Measurements from ENCODE around the gene P2RY2. TPM values are rescaled to one million over a fixed set of nuclear protein-coding genes. Genes with fewer than 3 reads are reported as not detected.

P2RY2 gene
- total RNA-seq, 2 donors from 2014 or later: 2.0 to 2.1 TPM

- H3K4me3 ChIP-seq: no peak overlapping the region
- 82% methylated on average over 3 of the region's 3 CpGs for WGBS, 2 donors
- TF ChIP-seq, protein P1, sequence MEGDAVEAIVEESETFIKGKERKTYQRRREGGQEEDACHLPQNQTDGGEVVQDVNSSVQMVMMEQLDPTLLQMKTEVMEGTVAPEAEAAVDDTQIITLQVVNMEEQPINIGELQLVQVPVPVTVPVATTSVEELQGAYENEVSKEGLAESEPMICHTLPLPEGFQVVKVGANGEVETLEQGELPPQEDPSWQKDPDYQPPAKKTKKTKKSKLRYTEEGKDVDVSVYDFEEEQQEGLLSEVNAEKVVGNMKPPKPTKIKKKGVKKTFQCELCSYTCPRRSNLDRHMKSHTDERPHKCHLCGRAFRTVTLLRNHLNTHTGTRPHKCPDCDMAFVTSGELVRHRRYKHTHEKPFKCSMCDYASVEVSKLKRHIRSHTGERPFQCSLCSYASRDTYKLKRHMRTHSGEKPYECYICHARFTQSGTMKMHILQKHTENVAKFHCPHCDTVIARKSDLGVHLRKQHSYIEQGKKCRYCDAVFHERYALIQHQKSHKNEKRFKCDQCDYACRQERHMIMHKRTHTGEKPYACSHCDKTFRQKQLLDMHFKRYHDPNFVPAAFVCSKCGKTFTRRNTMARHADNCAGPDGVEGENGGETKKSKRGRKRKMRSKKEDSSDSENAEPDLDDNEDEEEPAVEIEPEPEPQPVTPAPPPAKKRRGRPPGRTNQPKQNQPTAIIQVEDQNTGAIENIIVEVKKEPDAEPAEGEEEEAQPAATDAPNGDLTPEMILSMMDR (IDR thresholded peaks at IDR 0.05): no peak
- TF ChIP-seq POLR2A (IDR thresholded peaks at IDR 0.05): no peak
- no peaks in the 10 kb centered on the region for H3K36me3 ChIP-seq (replicated peaks in 1 of 2; ENCODE audit: insufficient read depth in 1 of 2, low read depth in 2 of 2)
- DNase-seq (no peak), ATAC-seq (no peak)
- intact Hi-C loops (cut with DNase I): no loop called here
- no peaks in the 10 kb centered on the region for H3K9me3 ChIP-seq
- H3K27ac ChIP-seq: no peak overlapping the region
- peaks cover 4% of the 10 kb centered on the region for H3K4me1 ChIP-seq
- H3K27me3 ChIP-seq: peaks cover 0 to 6% of the 10 kb centered on the region in 2 donors
Measured at GRCh38 chr11:73259406-73260126, 41.5 kb downstream of the P2RY2 start.

- no peaks in the 10 kb centered on the region for H3K9me3 ChIP-seq
- peaks cover 5% of the 10 kb centered on the region for H3K4me1 ChIP-seq
- no peak for DNase-seq
- H3K36me3 ChIP-seq (replicated peaks in 1 of 2; ENCODE audit: insufficient read depth in 1 of 2, low read depth in 2 of 2): no peaks in the 10 kb centered on the region
- H3K27me3 ChIP-seq: peaks cover 0 to 9% of the 10 kb centered on the region in 2 donors
- no peak overlapping the region for H3K4me3 ChIP-seq
- H3K27ac ChIP-seq: no peak overlapping the region
- TF ChIP-seq, protein P1 (IDR thresholded peaks at IDR 0.05): no peak
- no peak for TF ChIP-seq POLR2A (IDR thresholded peaks at IDR 0.05)
- ATAC-seq: no peak
- intact Hi-C loops (cut with DNase I): no loop called here
Measured at GRCh38 chr11:73260127-73260457, 42.0 kb downstream of the P2RY2 start.

GRCh38 chr11:73262851-73263495 is 44.9 kb downstream of the P2RY2 start:
- no peak for DNase-seq
- WGBS, 2 donors: 64 to 66% methylated on average over 5 of the region's 5 CpGs
- ATAC-seq: no peak

GRCh38 chr11:73263640-73264039 is 45.6 kb downstream of the P2RY2 start:
- Histone ChIP-seq H3K4me3 (no peak overlapping the region), H3K27ac (no peak overlapping the region), H3K27me3 (peaks cover 0 to 9% of the 10 kb centered on the region in 2 donors), H3K9me3 (no peaks in the 10 kb centered on the region), H3K4me1 (peaks cover 5% of the 10 kb centered on the region), H3K36me3 (replicated peaks in 1 of 2; ENCODE audit: insufficient read depth in 1 of 2, low read depth in 2 of 2) (no peaks in the 10 kb centered on the region)
- ATAC-seq (no peak), DNase-seq (no peak)
- WGBS, 2 donors: 65 to 84% methylated on average over 2 of the region's 2 CpGs
- intact Hi-C loops (cut with DNase I): no loop called here
- no peak for TF ChIP-seq POLR2A (IDR thresholded peaks at IDR 0.05)

More at GRCh38 chr11:73262851-73263495, 44.9 kb downstream of the P2RY2 start:
- no peaks in the 10 kb centered on the region for H3K36me3 ChIP-seq (replicated peaks in 1 of 2; ENCODE audit: insufficient read depth in 1 of 2, low read depth in 2 of 2)
- no peak overlapping the region for H3K4me3 ChIP-seq
- intact Hi-C loops (cut with DNase I): no loop called here
- H3K4me1 ChIP-seq: peaks cover 5% of the 10 kb centered on the region
- no peaks in the 10 kb centered on the region for H3K9me3 ChIP-seq
- H3K27me3 ChIP-seq: peaks cover 0 to 9% of the 10 kb centered on the region in 2 donors
- no peak for TF ChIP-seq POLR2A (IDR thresholded peaks at IDR 0.05)
- TF ChIP-seq, protein P1 (IDR thresholded peaks at IDR 0.05): no peak
- H3K27ac ChIP-seq: no peak overlapping the region

DNA sequence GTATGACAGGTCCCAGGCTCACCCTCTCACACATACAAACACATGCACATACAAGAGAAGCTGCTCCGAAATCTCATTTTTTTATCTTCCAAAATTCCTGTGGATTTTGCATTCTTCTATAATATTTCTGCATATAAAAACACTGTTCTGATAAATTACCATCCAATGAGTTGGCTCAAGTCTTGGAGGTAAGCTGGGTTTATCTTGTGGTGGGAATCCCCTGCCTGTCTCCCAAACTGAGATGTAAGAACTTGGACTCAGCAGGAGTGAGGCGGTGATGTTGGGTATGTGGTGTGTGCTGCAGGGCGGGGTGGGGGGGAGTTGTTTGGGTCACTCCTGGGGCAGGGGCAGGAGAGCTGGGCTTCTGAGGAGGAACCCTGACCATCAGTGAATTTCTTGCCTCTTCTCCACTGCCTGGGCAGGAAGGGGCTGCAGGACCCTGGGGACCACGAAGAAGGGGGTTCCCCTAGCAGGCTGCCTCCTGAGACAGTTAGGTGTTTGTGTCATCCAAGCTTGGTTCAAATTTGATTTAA is 47.3 kb downstream of the P2RY2 start:
- WGBS, 2 donors: 78 to 84% methylated on average over 3 to 4 of the region's 4 CpGs
- DNase-seq: no peak
- no peak for ATAC-seq

More for the DNA sequence above, 47.3 kb downstream of the P2RY2 start:
- Histone ChIP-seq H3K27me3 (peaks cover 0 to 9% of the 10 kb centered on the region in 2 donors), H3K27ac (no peak overlapping the region), H3K4me1 (peaks cover 5% of the 10 kb centered on the region), H3K36me3 (replicated peaks in 1 of 2; ENCODE audit: insufficient read depth in 1 of 2, low read depth in 2 of 2) (no peaks in the 10 kb centered on the region), H3K9me3 (no peaks in the 10 kb centered on the region), H3K4me3 (no peak overlapping the region)
- no peak for TF ChIP-seq POLR2A (IDR thresholded peaks at IDR 0.05)
- TF ChIP-seq, protein P1 (IDR thresholded peaks at IDR 0.05): no peak
- intact Hi-C loops (cut with DNase I): no loop called here
